DND-41 (cell line): ENCODE data around the gene SPCS2.

Experiments used
- EZH2 ChIP-seq: IDR thresholded peaks from 3 replicates; pipeline ENCODE4 v1.6.1; 2012; ENCODE audit warnings: borderline replicate concordance, low read depth, mild to moderate bottlenecking, moderate library complexity, low read length, inconsistent platforms; ENCODE audit not compliant: severe bottlenecking
- TF ChIP-seq, protein P1 (sequence below): IDR thresholded peaks from 2 replicates; pipeline ENCODE4 v1.5.1; 2012; ENCODE audit warnings: borderline replicate concordance, low read length, moderate library complexity, mild to moderate bottlenecking; ENCODE audit not compliant: poor library complexity, severe bottlenecking; ENCODE audit errors: extremely low read depth

DNA sequence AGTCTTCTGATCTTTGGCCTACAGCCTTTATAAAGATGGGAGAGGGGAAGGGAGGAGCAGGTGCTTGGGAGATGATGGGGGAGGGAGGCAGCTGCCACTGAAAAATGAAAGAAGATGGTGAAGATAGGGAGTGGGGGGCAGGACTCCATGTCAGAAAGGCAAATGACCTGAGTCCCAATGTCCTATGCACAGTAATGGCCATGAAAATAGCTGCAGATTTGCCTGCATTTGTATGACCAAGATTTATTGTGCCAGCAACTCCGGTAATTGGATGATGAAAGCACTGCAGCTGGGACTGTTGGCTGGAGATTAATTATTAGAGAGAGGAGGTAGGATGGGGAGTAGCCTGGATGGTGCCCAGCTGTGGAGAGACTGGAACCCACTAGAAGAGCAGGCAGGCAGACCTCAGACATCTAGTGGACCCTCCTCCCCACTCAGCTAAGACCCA lies 75.7 kb downstream of the SPCS2 start:
- TF ChIP-seq, protein P1, sequence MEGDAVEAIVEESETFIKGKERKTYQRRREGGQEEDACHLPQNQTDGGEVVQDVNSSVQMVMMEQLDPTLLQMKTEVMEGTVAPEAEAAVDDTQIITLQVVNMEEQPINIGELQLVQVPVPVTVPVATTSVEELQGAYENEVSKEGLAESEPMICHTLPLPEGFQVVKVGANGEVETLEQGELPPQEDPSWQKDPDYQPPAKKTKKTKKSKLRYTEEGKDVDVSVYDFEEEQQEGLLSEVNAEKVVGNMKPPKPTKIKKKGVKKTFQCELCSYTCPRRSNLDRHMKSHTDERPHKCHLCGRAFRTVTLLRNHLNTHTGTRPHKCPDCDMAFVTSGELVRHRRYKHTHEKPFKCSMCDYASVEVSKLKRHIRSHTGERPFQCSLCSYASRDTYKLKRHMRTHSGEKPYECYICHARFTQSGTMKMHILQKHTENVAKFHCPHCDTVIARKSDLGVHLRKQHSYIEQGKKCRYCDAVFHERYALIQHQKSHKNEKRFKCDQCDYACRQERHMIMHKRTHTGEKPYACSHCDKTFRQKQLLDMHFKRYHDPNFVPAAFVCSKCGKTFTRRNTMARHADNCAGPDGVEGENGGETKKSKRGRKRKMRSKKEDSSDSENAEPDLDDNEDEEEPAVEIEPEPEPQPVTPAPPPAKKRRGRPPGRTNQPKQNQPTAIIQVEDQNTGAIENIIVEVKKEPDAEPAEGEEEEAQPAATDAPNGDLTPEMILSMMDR, result no peak
- no peak for TF ChIP-seq EZH2
